ENCODE measurements around the gene COBL. TPM values are rescaled to one million over a fixed set of nuclear protein-coding genes. Genes with fewer than 3 reads are reported as not detected.
A peak's percentile ranks its signal among the peaks of the same experiment; 100 is the strongest.

The COBL gene
- total and polyA plus RNA-seq, 5 donors from 2014 or later = 0.03 to 0.59 TPM; not detected in 3

GRCh38 chr7:51186531-51186930 is 130.1 kb downstream of the COBL start:
- Mint-ChIP-seq H3K4me1 (no peaks in the 10 kb centered on the region), H3K9me3 (no peaks in the 10 kb centered on the region), H3K4me3 (no peak overlapping the region), H3K27ac (no peak overlapping the region), H3K27me3 (peaks cover 6% of the 10 kb centered on the region), H3K36me3 (no peaks in the 10 kb centered on the region)
- no peak overlapping the region for H3K4me3 ChIP-seq (ENCODE audit: low read depth, low read length)
- H3K9me3 ChIP-seq (ENCODE audit: control insufficient read depth in 2 of 2, low read length in 2 of 2) = no peaks in the 10 kb centered on the region
- DNase-seq (no peak), ATAC-seq (ENCODE audit: low read depth in 2 of 2) (no peak)
- H3K4me1 ChIP-seq (ENCODE audit: control insufficient read depth, insufficient read depth, low read length, poor library complexity, severe bottlenecking) = no peaks in the 10 kb centered on the region
- no peaks in the 10 kb centered on the region for H3K36me3 ChIP-seq (ENCODE audit: control insufficient read depth, insufficient read depth, low read length)
- H3K27me3 ChIP-seq (ENCODE audit: control insufficient read depth, insufficient read depth, low read length) = no peaks in the 10 kb centered on the region
- H3K27ac ChIP-seq (ENCODE audit: insufficient read depth, low read length, poor library complexity, severe bottlenecking) = no peak overlapping the region

GRCh38 chr7:51182636-51183166 is 133.9 kb downstream of the COBL start:
- Histone ChIP-seq H3K4me3 (ENCODE audit: low read depth, low read length) (no peak overlapping the region), H3K27me3 (ENCODE audit: control insufficient read depth, insufficient read depth, low read length) (no peaks in the 10 kb centered on the region), H3K27ac (ENCODE audit: insufficient read depth, low read length, poor library complexity, severe bottlenecking) (no peak overlapping the region), H3K9me3 (ENCODE audit: control insufficient read depth in 2 of 2, low read length in 2 of 2) (no peaks in the 10 kb centered on the region), H3K4me1 (ENCODE audit: control insufficient read depth, insufficient read depth, low read length, poor library complexity, severe bottlenecking) (no peaks in the 10 kb centered on the region), H3K36me3 (ENCODE audit: control insufficient read depth, insufficient read depth, low read length) (no peaks in the 10 kb centered on the region)
- H3K36me3 Mint-ChIP-seq = no peaks in the 10 kb centered on the region
- no peaks in the 10 kb centered on the region for H3K4me1 Mint-ChIP-seq
- DNase-seq (no peak), ATAC-seq (ENCODE audit: low read depth in 2 of 2) (no peak)
- no peak overlapping the region for H3K4me3 Mint-ChIP-seq
- H3K27ac Mint-ChIP-seq = no peak overlapping the region
- no peaks in the 10 kb centered on the region for H3K9me3 Mint-ChIP-seq
- H3K27me3 Mint-ChIP-seq = no peaks in the 10 kb centered on the region

GRCh38 chr7:51180092-51180491 is 136.5 kb downstream of the COBL start:
- H3K4me3 ChIP-seq (ENCODE audit: low read depth, low read length) = no peak overlapping the region
- H3K9me3 ChIP-seq (ENCODE audit: control insufficient read depth in 2 of 2, low read length in 2 of 2) = no peaks in the 10 kb centered on the region
- Mint-ChIP-seq H3K27ac (no peak overlapping the region), H3K36me3 (no peaks in the 10 kb centered on the region), H3K4me1 (no peaks in the 10 kb centered on the region), H3K9me3 (no peaks in the 10 kb centered on the region), H3K4me3 (no peak overlapping the region), H3K27me3 (peaks cover 4% of the 10 kb centered on the region)
- H3K36me3 ChIP-seq (ENCODE audit: control insufficient read depth, insufficient read depth, low read length) = no peaks in the 10 kb centered on the region
- H3K27ac ChIP-seq (ENCODE audit: insufficient read depth, low read length, poor library complexity, severe bottlenecking) = no peak overlapping the region
- DNase-seq (no peak), ATAC-seq (ENCODE audit: low read depth in 2 of 2) (no peak)
- no peaks in the 10 kb centered on the region for H3K27me3 ChIP-seq (ENCODE audit: control insufficient read depth, insufficient read depth, low read length)
- H3K4me1 ChIP-seq (ENCODE audit: control insufficient read depth, insufficient read depth, low read length, poor library complexity, severe bottlenecking) = no peaks in the 10 kb centered on the region

- Histone ChIP-seq H3K4me1 (ENCODE audit: control insufficient read depth, insufficient read depth, low read length, poor library complexity, severe bottlenecking) (no peaks in the 10 kb centered on the region), H3K36me3 (ENCODE audit: control insufficient read depth, insufficient read depth, low read length) (no peaks in the 10 kb centered on the region), H3K4me3 (ENCODE audit: low read depth, low read length) (no peak overlapping the region), H3K9me3 (ENCODE audit: control insufficient read depth in 2 of 2, low read length in 2 of 2) (no peaks in the 10 kb centered on the region), H3K27me3 (ENCODE audit: control insufficient read depth, insufficient read depth, low read length) (no peaks in the 10 kb centered on the region), H3K27ac (ENCODE audit: insufficient read depth, low read length, poor library complexity, severe bottlenecking) (no peak overlapping the region)
- Mint-ChIP-seq H3K9me3 (no peaks in the 10 kb centered on the region), H3K27me3 (peaks cover 4% of the 10 kb centered on the region), H3K4me1 (no peaks in the 10 kb centered on the region), H3K36me3 (no peaks in the 10 kb centered on the region), H3K27ac (no peak overlapping the region), H3K4me3 (no peak overlapping the region)
- ATAC-seq (ENCODE audit: low read depth in 2 of 2) = no peak
- DNase-seq = no peak
Measured at GRCh38 chr7:51175992-51176388, 140.6 kb downstream of the COBL start.

- H3K4me3 Mint-ChIP-seq = no peak overlapping the region
- no peaks in the 10 kb centered on the region for H3K36me3 Mint-ChIP-seq
- Histone ChIP-seq H3K27me3 (ENCODE audit: control insufficient read depth, insufficient read depth, low read length) (no peaks in the 10 kb centered on the region), H3K36me3 (ENCODE audit: control insufficient read depth, insufficient read depth, low read length) (no peaks in the 10 kb centered on the region), H3K27ac (ENCODE audit: insufficient read depth, low read length, poor library complexity, severe bottlenecking) (no peak overlapping the region), H3K4me3 (ENCODE audit: low read depth, low read length) (no peak overlapping the region), H3K4me1 (ENCODE audit: control insufficient read depth, insufficient read depth, low read length, poor library complexity, severe bottlenecking) (no peaks in the 10 kb centered on the region), H3K9me3 (ENCODE audit: control insufficient read depth in 2 of 2, low read length in 2 of 2) (no peaks in the 10 kb centered on the region)
- peaks cover 4% of the 10 kb centered on the region for H3K27me3 Mint-ChIP-seq
- no peaks in the 10 kb centered on the region for H3K9me3 Mint-ChIP-seq
- ATAC-seq (ENCODE audit: low read depth in 2 of 2) (no peak), DNase-seq (no peak)
- H3K27ac Mint-ChIP-seq = no peak overlapping the region
- no peaks in the 10 kb centered on the region for H3K4me1 Mint-ChIP-seq
Measured at GRCh38 chr7:51175316-51175991, 141.2 kb downstream of the COBL start.

GRCh38 chr7:51165337-51165736 is 151.3 kb downstream of the COBL start:
- no peaks in the 10 kb centered on the region for H3K4me1 ChIP-seq (ENCODE audit: control insufficient read depth, insufficient read depth, low read length, poor library complexity, severe bottlenecking)

GRCh38 chr7:51162724-51163329 is 153.8 kb downstream of the COBL start:
- Histone ChIP-seq H3K4me3 (ENCODE audit: low read depth, low read length) (no peak overlapping the region), H3K4me1 (ENCODE audit: control insufficient read depth, insufficient read depth, low read length, poor library complexity, severe bottlenecking) (no peaks in the 10 kb centered on the region), H3K27me3 (ENCODE audit: control insufficient read depth, insufficient read depth, low read length) (peaks cover 12% of the 10 kb centered on the region), H3K27ac (ENCODE audit: insufficient read depth, low read length, poor library complexity, severe bottlenecking) (no peak overlapping the region), H3K36me3 (ENCODE audit: control insufficient read depth, insufficient read depth, low read length) (no peaks in the 10 kb centered on the region), H3K9me3 (ENCODE audit: control insufficient read depth in 2 of 2, low read length in 2 of 2) (no peaks in the 10 kb centered on the region)
- H3K36me3 Mint-ChIP-seq = no peaks in the 10 kb centered on the region
- H3K4me3 Mint-ChIP-seq = no peak overlapping the region
- peaks cover 0 to 5% (median 0%) of the 10 kb centered on the region in 4 donors for H3K4me1 Mint-ChIP-seq
- H3K27ac Mint-ChIP-seq = no peak overlapping the region
- ATAC-seq (ENCODE audit: low read depth in 2 of 2) (peak; percentile 57 to 66), DNase-seq (peak; percentile 24 to 79 (median 41))
- no peaks in the 10 kb centered on the region for H3K9me3 Mint-ChIP-seq
- peaks cover 26% of the 10 kb centered on the region for H3K27me3 Mint-ChIP-seq

More at GRCh38 chr7:51165337-51165736, 151.3 kb downstream of the COBL start:
- ATAC-seq (ENCODE audit: low read depth in 2 of 2) = no peak
- H3K27ac Mint-ChIP-seq = no peak overlapping the region
- H3K4me1 Mint-ChIP-seq = peaks cover 0 to 5% (median 0%) of the 10 kb centered on the region in 4 donors
- H3K9me3 ChIP-seq (ENCODE audit: control insufficient read depth in 2 of 2, low read length in 2 of 2) = no peaks in the 10 kb centered on the region
- no peak overlapping the region for H3K4me3 ChIP-seq (ENCODE audit: low read depth, low read length)
- H3K9me3 Mint-ChIP-seq = no peaks in the 10 kb centered on the region
- H3K27me3 ChIP-seq (ENCODE audit: control insufficient read depth, insufficient read depth, low read length) = peaks cover 12% of the 10 kb centered on the region
- H3K36me3 ChIP-seq (ENCODE audit: control insufficient read depth, insufficient read depth, low read length) = no peaks in the 10 kb centered on the region
- no peaks in the 10 kb centered on the region for H3K36me3 Mint-ChIP-seq
- H3K27ac ChIP-seq (ENCODE audit: insufficient read depth, low read length, poor library complexity, severe bottlenecking) = no peak overlapping the region
- no peak for DNase-seq
- H3K27me3 Mint-ChIP-seq = peaks cover 27% of the 10 kb centered on the region
- H3K4me3 Mint-ChIP-seq = no peak overlapping the region

- Histone ChIP-seq H3K4me1 (ENCODE audit: control insufficient read depth, insufficient read depth, low read length, poor library complexity, severe bottlenecking) (no peaks in the 10 kb centered on the region), H3K4me3 (ENCODE audit: low read depth, low read length) (no peak overlapping the region), H3K36me3 (ENCODE audit: control insufficient read depth, insufficient read depth, low read length) (no peaks in the 10 kb centered on the region), H3K27ac (ENCODE audit: insufficient read depth, low read length, poor library complexity, severe bottlenecking) (no peak overlapping the region), H3K9me3 (ENCODE audit: control insufficient read depth in 2 of 2, low read length in 2 of 2) (no peaks in the 10 kb centered on the region), H3K27me3 (ENCODE audit: control insufficient read depth, insufficient read depth, low read length) (peaks cover 12% of the 10 kb centered on the region)
- Mint-ChIP-seq H3K4me1 (peaks cover 0 to 5% (median 0%) of the 10 kb centered on the region in 4 donors), H3K36me3 (no peaks in the 10 kb centered on the region), H3K9me3 (no peaks in the 10 kb centered on the region), H3K4me3 (no peak overlapping the region), H3K27ac (no peak overlapping the region), H3K27me3 (peaks cover 32% of the 10 kb centered on the region)
- ATAC-seq (ENCODE audit: low read depth in 2 of 2) (no peak), DNase-seq (no peak)
Measured at GRCh38 chr7:51161937-51162336, 154.7 kb downstream of the COBL start.
